A549 (cell line): ENCODE results near the gene GRK5. TPM values are rescaled to one million over a fixed set of nuclear protein-coding genes. Genes with fewer than 3 reads are reported as not detected.

Experiments
- ATAC-seq, 2 experiments: fragments of 200-7000 bp in 1 of 2; fragments of >200 bp in 1 of 2; cut with Nextera tagmentation in 1 of 2; cut with Tn5 transposase in 1 of 2; 3 replicates each; pipeline versions ENCODE4 v1.8.0 to v1.9.1; 2018 to 2020; ENCODE audit warnings: mild to moderate bottlenecking in 1 of 2, moderate library complexity in 1 of 2
- CTCF ChIA-PET: fragments of 300-600 bp; sonication (Branson Sonifier 250); formaldehyde crosslinking; extraction: SDS; loops from one replicate; lab custom pipeline; 2021; ENCODE audit warnings: antibody characterized with exemption, inconsistent platforms; lab: Yijun Ruan, JAX
- POLR2A ChIA-PET: fragments of 350-600 bp; formaldehyde crosslinking; extraction: SDS; loops from one replicate; lab custom pipeline; 2021; ENCODE audit warnings: antibody characterized with exemption, inconsistent platforms; lab: Yijun Ruan, JAX
- DNase-seq, 2 experiments: peaks; one replicate each; pipeline versions ENCODE4 v3.0.0 to v3.0.0-alpha.2; 2011 to 2016; ENCODE audit warnings: low read depth in 1 of 2, low spot score in 1 of 2
- FAIRE-seq: peaks from 2 replicates; lab custom pipeline; 2011; peaks lifted over from hg19 to GRCh38; lab: Jason Lieb, UNC
- H3K27ac ChIP-seq, 2 experiments: fragments of >200 bp; sonication (Bioruptor Twin); formaldehyde crosslinking; 3 replicates each; pipeline ENCODE4 v1.5.1; 2016 to 2017
- H3K4me1 ChIP-seq: fragments of >200 bp; sonication (Bioruptor Twin); formaldehyde crosslinking; 3 replicates; pipeline ENCODE4 v1.6.1; 2016
- H3K4me2 ChIP-seq: fragments of >200 bp; sonication (Bioruptor Twin); formaldehyde crosslinking; 3 replicates; pipeline ENCODE4 v1.6.1; 2016
- H3K4me3 ChIP-seq: fragments of >200 bp; sonication (Bioruptor Twin); formaldehyde crosslinking; 3 replicates; pipeline ENCODE4 v1.5.1; 2016
- H3K9me3 ChIP-seq: fragments of >200 bp; sonication (Bioruptor Twin); formaldehyde crosslinking; 3 replicates; pipeline ENCODE4 v1.6.1; 2016
- ATOH8 ChIP-seq: fragments of 250-450 bp; sonication (Bioruptor Pico); IDR thresholded peaks from 2 replicates; pipeline ENCODE4 v1.5.0; 2020; ENCODE audit warnings: low read depth, mild to moderate bottlenecking, moderate library complexity
- CTCF ChIP-seq: fragments of >200 bp; sonication (Bioruptor Twin); formaldehyde crosslinking; IDR thresholded peaks from 3 replicates; pipeline ENCODE4 v1.5.1; 2016
- E2F6 ChIP-seq: IDR thresholded peaks from 2 replicates; pipeline ENCODE4 v1.6.1; 2012; ENCODE audit warnings: low read depth, borderline replicate concordance
- EHMT2 ChIP-seq: fragments of 200-600 bp; sonication (generic); IDR thresholded peaks from 2 replicates; pipeline ENCODE4 v1.6.1; 2016; ENCODE audit warnings: antibody characterized with exemption, low read depth, mild to moderate bottlenecking, moderate library complexity
- ELK1 ChIP-seq: fragments of 150-350 bp; IDR thresholded peaks from 2 replicates; pipeline ENCODE4 v1.6.1; 2014; ENCODE audit warnings: low read depth, mild to moderate bottlenecking, low read length
- FOSB ChIP-seq: fragments of 250-450 bp; sonication (Bioruptor Pico); IDR thresholded peaks from 2 replicates; pipeline ENCODE4 v1.5.0; 2020; ENCODE audit warnings: mild to moderate bottlenecking, moderate library complexity
- HDAC2 ChIP-seq: fragments of 200-600 bp; sonication (generic); IDR thresholded peaks from 2 replicates; pipeline ENCODE4 v1.6.1; 2016
- HOXA7 ChIP-seq: fragments of 250-450 bp; sonication (Bioruptor Pico); IDR thresholded peaks from 2 replicates; pipeline ENCODE4 v1.5.0; 2020; ENCODE audit warnings: mild to moderate bottlenecking, moderate library complexity
- HOXB13 ChIP-seq: fragments of 250-450 bp; sonication (Bioruptor Pico); IDR thresholded peaks from 2 replicates; pipeline ENCODE4 v1.5.0; 2020; ENCODE audit warnings: low read depth, mild to moderate bottlenecking, moderate library complexity
- HOXB5 ChIP-seq: fragments of 250-450 bp; sonication (Bioruptor Pico); IDR thresholded peaks from 2 replicates; pipeline ENCODE4 v1.5.0; 2020; ENCODE audit warnings: mild to moderate bottlenecking, moderate library complexity
- KDM1A ChIP-seq: fragments of 200-600 bp; sonication (generic); IDR thresholded peaks from 2 replicates; pipeline ENCODE4 v1.6.1; 2016; ENCODE audit warnings: low read depth, mild to moderate bottlenecking
- MAFK ChIP-seq: fragments of 450-650 bp; IDR thresholded peaks from 2 replicates; pipeline ENCODE4 v1.6.1; 2014; ENCODE audit not compliant: partially characterized antibody
- MAZ ChIP-seq: fragments of 150-350 bp; IDR thresholded peaks from 2 replicates; pipeline ENCODE4 v1.6.1; 2014; ENCODE audit warnings: antibody characterized with exemption, low read depth, low read length, borderline replicate concordance
- MYC ChIP-seq: IDR thresholded peaks from 2 replicates; pipeline ENCODE4 v1.6.1; 2012; ENCODE audit warnings: mild to moderate bottlenecking, inconsistent platforms, low read length, improper control_type of control experiment, borderline replicate concordance
- NFE2L2 ChIP-seq: fragments of 150-350 bp; conservative IDR thresholded peaks from 2 replicates; pipeline ENCODE4 v1.6.1; 2014; ENCODE audit warnings: low read length
- PHF8 ChIP-seq: fragments of 200-600 bp; sonication (generic); IDR thresholded peaks from 2 replicates; pipeline ENCODE4 v1.6.1; 2016; ENCODE audit warnings: low read depth, mild to moderate bottlenecking, antibody characterized with exemption, moderate library complexity, borderline replicate concordance
- POLR2A ChIP-seq: IDR thresholded peaks from 2 replicates; pipeline ENCODE4 v1.6.1; 2012; ENCODE audit warnings: mild to moderate bottlenecking, low read length
- RCOR1 ChIP-seq: fragments of 150-350 bp; IDR thresholded peaks from 2 replicates; pipeline ENCODE4 v1.6.1; 2014; ENCODE audit warnings: antibody characterized with exemption, low read length, low read depth
- REST ChIP-seq: fragments of 200-600 bp; sonication (generic); IDR thresholded peaks from 2 replicates; pipeline ENCODE4 v1.6.1; 2016; ENCODE audit warnings: antibody characterized with exemption, mild to moderate bottlenecking, moderate library complexity
- RFX5 ChIP-seq: fragments of 450-650 bp; IDR thresholded peaks from 2 replicates; pipeline ENCODE4 v1.7.1; 2014; ENCODE audit warnings: antibody characterized with exemption, mild to moderate bottlenecking, moderate library complexity
- TFCP2L1 ChIP-seq: fragments of 250-450 bp; sonication (Bioruptor Pico); IDR thresholded peaks from 2 replicates; pipeline ENCODE4 v1.5.0; 2021; ENCODE audit warnings: mild to moderate bottlenecking
- USF2 ChIP-seq: fragments of 450-650 bp; IDR thresholded peaks from 2 replicates; pipeline ENCODE4 v1.6.1; 2014; ENCODE audit warnings: antibody characterized with exemption
- ZC3H11A ChIP-seq: fragments of 450-650 bp; IDR thresholded peaks from 2 replicates; pipeline ENCODE4 v1.6.1; 2014; ENCODE audit warnings: antibody characterized with exemption, mild to moderate bottlenecking
- ZSCAN20 ChIP-seq: fragments of 250-450 bp; sonication (Bioruptor Pico); IDR thresholded peaks from 2 replicates; pipeline ENCODE4 v1.8.0; 2022; ENCODE audit warnings: mild to moderate bottlenecking, moderate library complexity
- WGBS: methylation state at CpG from one replicate; pipeline ENCODE4 v1.1.6; 2017; ENCODE audit errors: missing lambda C conversion rate; 5-methylcytosine and 5-hydroxymethylcytosine counted together
- polyA plus RNA-seq, 4 experiments: library from polyadenylated mRNA; depleted of rRNA in 3 of 4; stranded (reverse); fragments of >200 nt; fragmentation: RNase III in 1 of 4; extraction: RNeasy Plus Mini Kit Qiagen cat#74134 plus additional on column Dnase treatment in 1 of 4; gene quantifications; 2 replicates in 3 of 4; 3 replicates in 1 of 4; pipeline ENCODE4 v1.2.3, GENCODE V29; 2011 to 2017

Gene GRK5
- polyA plus RNA-seq, 2 of the 4 experiments (the other 2 are of a cell fraction) = 5.0 to 7.9 TPM

GRCh38 chr10:119408969-119409371 is 201.6 kb downstream of the GRK5 start:
- ChIA-PET CTCF (interaction anchor here (0.9 to 4.3 kb wide), 5 partner anchors 10 to 209 kb away, joined by 3 to 23 read pairs (median 4); partner anchors contain the start of gene GRK5), POLR2A (no interaction called here)
- 95% methylated on average over 14 of the region's 14 CpGs for WGBS
- Histone ChIP-seq H3K4me2 (no peak overlapping the region), H3K9me3 (no peaks in the 10 kb centered on the region), H3K4me3 (no peak overlapping the region), H3K27ac (no peak overlapping the region), H3K4me1 (no peaks in the 10 kb centered on the region)
- FAIRE-seq (no peak), DNase-seq (no peak), ATAC-seq (no peak)
- no peak for TF ChIP-seq ATOH8
- no peak for TF ChIP-seq MAZ
- no peak for TF ChIP-seq KDM1A
- TF ChIP-seq ELK1 = no peak
- TF ChIP-seq POLR2A = no peak
- no peak for TF ChIP-seq EHMT2
- no peak for TF ChIP-seq E2F6
- no peak for TF ChIP-seq HOXB5 (CRISPR knock-in tag)
- TF ChIP-seq HDAC2 = no peak
- TF ChIP-seq MYC = no peak
- TF ChIP-seq CTCF = no peak
- TF ChIP-seq PHF8 = no peak
- TF ChIP-seq NFE2L2 = no peak
- no peak for TF ChIP-seq HOXA7 (CRISPR knock-in tag)
- TF ChIP-seq HOXB13 (CRISPR knock-in tag) = no peak
- no peak for TF ChIP-seq TFCP2L1
- no peak for TF ChIP-seq RFX5
- TF ChIP-seq RCOR1 = no peak
- TF ChIP-seq ZC3H11A = no peak
- TF ChIP-seq REST = no peak
- TF ChIP-seq, all 56 proteins: peak for 0

GRCh38 chr10:119409385-119409784 is 202.0 kb downstream of the GRK5 start:
- no peak for FAIRE-seq
- ATAC-seq = no peak
- Histone ChIP-seq H3K4me1 (no peaks in the 10 kb centered on the region), H3K9me3 (no peaks in the 10 kb centered on the region), H3K4me3 (no peak overlapping the region), H3K4me2 (no peak overlapping the region), H3K27ac (no peak overlapping the region)
- 88% methylated on average over 5 of the region's 5 CpGs for WGBS
- CTCF ChIA-PET = interaction anchor here (0.9 to 4.3 kb wide), 7 partner anchors 9 to 210 kb away, joined by 3 to 23 read pairs (median 6); partner anchors contain the start of gene GRK5
- POLR2A ChIA-PET = no interaction called here
- DNase-seq = no peak
- no peak for TF ChIP-seq HOXB5 (CRISPR knock-in tag)
- TF ChIP-seq HOXA7 (CRISPR knock-in tag) = no peak
- no peak for TF ChIP-seq NFE2L2
- TF ChIP-seq TFCP2L1 = no peak
- no peak for TF ChIP-seq USF2
- no peak for TF ChIP-seq ZSCAN20 (CRISPR knock-in tag)
- no peak for TF ChIP-seq E2F6
- no peak for TF ChIP-seq FOSB (CRISPR knock-in tag)
- TF ChIP-seq MAFK = no peak
- no peak for TF ChIP-seq ELK1
